HG03575 (cell line): Measurements from ENCODE around the gene SYCP2.
"Not testable (repeated sequence)": the region's sequence is repeated elsewhere in the genome, so short reads cannot be mapped to it uniquely, and the experiment has no call there.

Source experiments
- ATAC-seq: cut with Tn5 transposase; IDR thresholded peaks from one replicate; pipeline ENCODE4 v1.9.1; 2021; ENCODE audit not compliant: unreplicated experiment, insufficient number of reproducible peaks, low FRiP score; ENCODE audit errors: extremely low read depth

SYCP2 gene, protein sequence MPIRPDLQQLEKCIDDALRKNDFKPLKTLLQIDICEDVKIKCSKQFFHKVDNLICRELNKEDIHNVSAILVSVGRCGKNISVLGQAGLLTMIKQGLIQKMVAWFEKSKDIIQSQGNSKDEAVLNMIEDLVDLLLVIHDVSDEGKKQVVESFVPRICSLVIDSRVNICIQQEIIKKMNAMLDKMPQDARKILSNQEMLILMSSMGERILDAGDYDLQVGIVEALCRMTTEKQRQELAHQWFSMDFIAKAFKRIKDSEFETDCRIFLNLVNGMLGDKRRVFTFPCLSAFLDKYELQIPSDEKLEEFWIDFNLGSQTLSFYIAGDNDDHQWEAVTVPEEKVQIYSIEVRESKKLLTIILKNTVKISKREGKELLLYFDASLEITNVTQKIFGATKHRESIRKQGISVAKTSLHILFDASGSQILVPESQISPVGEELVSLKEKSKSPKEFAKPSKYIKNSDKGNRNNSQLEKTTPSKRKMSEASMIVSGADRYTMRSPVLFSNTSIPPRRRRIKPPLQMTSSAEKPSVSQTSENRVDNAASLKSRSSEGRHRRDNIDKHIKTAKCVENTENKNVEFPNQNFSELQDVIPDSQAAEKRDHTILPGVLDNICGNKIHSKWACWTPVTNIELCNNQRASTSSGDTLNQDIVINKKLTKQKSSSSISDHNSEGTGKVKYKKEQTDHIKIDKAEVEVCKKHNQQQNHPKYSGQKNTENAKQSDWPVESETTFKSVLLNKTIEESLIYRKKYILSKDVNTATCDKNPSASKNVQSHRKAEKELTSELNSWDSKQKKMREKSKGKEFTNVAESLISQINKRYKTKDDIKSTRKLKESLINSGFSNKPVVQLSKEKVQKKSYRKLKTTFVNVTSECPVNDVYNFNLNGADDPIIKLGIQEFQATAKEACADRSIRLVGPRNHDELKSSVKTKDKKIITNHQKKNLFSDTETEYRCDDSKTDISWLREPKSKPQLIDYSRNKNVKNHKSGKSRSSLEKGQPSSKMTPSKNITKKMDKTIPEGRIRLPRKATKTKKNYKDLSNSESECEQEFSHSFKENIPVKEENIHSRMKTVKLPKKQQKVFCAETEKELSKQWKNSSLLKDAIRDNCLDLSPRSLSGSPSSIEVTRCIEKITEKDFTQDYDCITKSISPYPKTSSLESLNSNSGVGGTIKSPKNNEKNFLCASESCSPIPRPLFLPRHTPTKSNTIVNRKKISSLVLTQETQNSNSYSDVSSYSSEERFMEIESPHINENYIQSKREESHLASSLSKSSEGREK (N-terminal part only)

DNA sequence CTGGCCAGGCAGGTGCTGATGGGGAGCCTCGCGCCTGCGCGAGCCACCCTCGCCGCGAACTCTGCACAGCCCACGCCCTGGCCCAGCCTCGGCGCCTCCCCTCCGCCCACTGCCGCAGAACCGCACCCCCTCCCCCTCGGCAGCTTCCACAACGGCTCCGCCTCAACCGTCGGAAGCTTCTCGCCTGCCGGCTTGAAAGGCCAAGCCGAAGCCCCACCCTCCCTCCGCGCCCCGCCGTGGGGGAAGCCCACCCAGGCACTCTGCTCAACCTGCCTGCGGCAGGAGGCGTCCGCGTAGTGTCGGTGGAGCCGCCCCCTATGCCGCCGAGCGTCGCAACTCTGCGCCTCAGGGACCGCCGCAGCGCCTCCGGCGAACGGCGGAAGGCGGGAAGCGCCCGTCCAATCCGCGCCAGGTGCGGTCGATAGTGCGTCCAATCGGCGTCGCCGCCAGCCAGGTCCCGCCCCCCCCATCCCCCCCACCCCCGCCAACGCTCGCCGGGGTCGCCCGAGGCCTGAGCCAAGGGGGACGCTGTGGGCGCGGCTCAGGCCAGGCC, at the start of gene SYCP2:
Gene SYCP2 (minus strand): TSS at position 342 of the 553 bp plus-strand sequence. CDS start 11,224 bp downstream, outside the sequence.
- ATAC-seq = no peak

DNA sequence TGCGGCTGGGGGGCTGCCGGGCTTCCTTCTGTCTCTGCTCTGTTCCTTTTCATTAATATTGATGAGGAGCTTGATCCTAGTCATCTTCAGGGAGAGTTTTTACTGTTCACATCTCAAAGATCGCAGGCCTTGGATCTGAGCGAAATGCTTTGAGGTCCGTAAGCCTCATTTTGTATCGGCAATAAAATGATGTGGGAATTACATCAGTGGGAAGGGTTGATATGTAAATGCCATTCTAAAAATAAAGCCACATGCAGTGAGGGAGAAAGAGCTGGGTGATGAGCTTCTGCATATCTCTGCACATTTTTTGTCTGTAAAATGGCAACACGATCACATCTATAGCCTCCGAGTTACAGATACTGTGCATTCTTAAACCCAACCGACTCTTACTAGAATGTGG, 49.6 kb upstream of the SYCP2 start:
- no peak for ATAC-seq

DNA sequence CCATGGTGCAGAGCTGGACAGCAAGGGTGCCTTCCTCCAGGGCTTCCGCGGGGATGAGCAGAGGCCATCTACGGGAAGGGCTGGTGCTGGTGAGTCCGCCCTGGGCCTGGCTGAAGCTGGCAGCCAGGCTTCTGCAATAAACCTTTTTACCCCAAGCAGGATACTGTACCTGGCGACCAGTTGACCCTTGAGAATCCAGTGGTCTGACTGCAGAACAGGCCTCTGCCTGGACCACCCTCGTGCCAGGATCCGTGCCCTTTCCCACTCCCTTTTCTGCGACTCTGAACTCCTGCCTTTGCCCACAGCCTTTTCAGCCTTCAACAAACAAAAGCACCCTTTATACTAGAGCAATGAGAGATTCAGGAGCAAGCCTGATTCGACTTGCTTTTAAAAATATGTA, 43.6 kb upstream of the SYCP2 start:
- no peak for ATAC-seq

DNA sequence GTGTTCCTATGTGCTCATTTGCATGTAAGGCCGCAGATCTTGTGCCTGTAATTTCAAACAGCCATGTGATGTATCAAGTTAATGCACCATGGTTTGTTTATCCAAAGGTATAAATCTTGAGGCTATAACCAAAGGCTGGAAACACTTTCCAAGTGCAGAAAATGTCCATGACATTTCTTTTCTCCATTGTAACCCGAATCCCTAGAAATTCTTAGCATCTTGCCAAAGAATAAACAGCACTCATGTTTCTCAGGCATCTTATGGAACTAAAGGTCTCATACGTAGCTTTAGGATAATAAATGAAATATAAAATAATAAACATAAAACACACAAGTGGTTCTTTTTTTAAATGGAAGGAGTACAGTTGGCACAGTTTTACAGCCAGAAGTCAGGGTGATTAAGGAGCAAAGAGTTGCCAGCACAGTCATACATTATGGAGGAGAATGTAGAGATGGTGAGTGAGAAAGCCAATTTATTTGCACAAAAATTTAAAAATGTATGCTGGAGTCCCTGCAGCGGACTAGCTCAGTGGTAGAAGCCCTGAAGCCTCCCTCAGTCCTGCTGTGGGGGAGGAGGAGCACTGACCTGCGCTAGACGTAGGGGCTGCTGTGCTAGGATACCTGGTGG, 42.8 kb upstream of the SYCP2 start:
- ATAC-seq = no peak

DNA sequence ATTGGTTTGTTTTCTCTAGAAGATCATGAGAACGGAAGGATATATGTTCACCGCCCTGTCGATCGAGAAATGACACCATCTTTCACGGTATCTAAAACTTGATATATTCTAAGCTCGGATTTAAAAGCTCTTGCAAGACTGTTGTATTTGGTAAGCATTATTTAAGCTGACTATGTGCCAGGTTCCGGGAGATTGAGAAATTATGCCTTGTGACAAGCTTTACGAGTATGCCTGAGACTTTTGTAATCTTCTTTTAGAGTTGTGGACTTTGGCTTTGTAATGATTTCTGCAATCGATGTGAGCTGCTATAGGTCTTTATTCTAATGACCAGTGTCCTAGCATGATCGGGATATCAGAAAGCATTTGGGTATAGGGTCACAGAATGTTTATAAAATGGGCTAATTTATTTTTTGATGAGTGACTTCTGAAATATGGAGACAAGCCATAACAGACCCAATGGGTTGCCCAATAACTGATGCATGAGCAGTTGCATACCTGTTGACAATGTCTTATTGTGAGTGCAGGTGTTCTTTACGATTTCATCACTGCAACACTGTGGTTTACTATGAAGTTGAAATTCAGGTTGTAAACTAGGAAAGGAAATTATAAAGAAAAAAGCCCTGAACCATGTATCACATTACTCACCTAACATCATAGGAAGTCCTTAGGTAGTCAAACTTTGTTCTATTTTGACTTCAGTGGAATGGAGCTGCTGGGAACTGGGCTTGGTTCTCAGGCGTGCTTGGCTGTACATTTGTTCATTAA, 38.8 kb upstream of the SYCP2 start:
- no peak for ATAC-seq

DNA sequence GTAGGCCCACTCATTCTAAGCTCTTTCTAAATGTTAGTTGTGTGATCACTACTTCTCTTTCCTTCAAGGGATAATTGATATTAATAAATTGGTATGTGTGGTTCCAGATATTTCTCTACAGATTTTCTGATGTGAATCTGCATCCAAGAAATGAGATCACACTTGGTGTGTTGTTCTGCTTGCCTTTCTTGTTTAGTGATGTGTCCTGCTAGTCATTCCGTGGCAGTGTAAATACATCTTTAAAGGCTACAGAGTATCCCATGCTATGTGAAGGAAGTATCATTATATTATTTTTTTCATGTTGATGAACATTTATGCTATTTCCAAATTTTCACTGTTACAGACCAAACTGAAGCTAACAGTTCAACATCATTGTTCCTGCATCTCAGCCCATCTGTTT, 38.0 kb upstream of the SYCP2 start:
- no peak for ATAC-seq

DNA sequence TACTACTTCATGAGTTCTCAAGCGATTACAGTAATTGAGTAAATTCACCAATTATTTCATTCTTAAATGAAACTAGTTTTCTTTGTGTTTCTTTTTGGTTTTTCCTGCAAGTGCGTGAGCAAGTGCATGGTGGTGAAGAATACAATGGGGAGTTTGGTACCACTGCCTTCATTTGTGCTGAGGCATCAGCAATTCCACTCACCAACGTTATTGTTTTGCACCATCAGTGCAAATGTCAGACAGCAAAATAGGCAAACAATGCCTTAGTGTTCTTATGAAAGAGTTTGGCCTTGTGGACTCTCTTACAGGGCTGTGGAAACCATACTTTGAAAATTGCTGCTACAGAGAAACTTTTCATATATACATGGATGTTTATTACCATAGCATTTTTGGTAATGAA, 33.0 kb upstream of the SYCP2 start:
- no peak for ATAC-seq

DNA sequence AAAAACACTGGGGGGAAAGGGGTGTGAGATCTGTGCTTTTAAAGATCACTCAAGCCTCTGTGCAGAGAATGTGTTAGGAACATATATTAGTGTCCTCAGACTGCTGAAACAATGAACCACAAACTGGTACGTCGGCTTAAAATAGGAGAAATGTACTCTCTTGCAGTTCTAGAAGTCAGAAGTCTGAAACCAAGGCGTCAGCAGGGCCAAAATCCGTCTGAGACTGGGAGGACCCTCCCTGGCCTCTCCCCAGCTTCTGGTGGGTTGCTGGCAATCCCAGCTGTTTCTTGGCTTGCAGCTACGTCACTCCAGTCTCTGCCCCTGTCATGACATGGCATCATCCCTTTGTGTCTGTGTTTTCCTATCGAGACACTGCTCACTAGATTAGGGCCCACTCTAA, 28.7 kb upstream of the SYCP2 start:
- no peak for ATAC-seq

DNA sequence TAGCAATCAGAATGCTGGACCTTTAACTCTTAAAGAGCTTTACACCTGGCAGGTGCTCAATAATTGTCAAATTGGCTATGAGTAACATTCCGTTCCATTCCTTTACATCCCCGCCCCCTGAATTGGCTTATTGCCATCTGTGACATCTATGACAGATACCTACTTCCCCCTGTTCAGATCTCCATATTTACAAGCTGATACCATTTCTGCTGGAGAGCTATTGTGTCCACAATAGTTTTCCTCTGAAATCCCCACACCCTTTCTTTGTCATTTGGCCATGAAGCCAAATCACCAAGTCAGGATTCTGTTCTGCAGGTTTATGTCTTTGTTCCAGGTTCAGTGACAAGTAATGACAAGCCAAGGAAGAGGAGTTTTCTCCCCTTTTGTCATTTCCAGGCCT, 28.0 kb upstream of the SYCP2 start:
- ATAC-seq = no peak

DNA sequence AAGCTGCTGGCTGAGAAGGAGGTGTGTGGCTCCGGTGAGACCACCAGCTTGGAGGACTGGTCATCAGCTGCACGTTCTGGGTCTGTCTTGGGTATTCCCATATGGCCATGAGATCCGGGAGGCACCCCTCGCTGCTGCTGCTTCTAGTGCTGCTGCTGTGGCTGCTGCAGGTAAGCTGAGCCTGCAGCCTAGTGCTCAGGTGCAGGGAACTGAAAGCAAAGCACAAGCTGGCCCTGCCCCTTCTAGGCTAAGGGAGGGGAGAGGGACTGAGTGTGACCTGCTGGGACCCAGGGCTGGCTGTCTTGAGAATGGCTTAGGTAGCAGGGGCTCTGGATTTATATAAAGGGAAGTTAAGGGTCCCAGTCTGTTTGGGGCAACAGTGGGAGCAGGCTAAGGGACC, 25.2 kb upstream of the SYCP2 start:
- no peak for ATAC-seq

DNA sequence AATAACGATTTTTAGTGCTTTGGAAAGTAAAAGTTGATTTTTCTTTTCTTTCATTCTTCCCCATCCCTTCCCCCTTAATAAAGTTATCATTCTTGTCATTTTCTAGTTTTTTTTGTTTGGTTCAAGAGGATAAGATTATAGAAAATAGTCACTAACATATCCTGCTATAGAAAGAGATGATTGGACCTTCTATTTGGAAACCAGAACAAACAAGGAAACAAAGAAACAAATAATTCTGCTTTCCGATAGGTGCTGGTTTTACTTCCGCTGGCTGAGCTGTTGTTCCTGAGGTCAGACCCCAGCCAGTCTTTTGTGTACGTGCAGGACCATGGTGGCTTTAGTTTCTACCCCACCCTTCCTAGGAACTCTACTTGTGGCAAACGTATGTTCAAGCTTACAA, 24.7 kb upstream of the SYCP2 start, which contains the start of gene CDH26:
Gene CDH26 (plus strand): TSS at position 301 of the 400 bp plus-strand sequence. CDS start 304 bp downstream, outside the sequence.
- ATAC-seq = no peak

DNA sequence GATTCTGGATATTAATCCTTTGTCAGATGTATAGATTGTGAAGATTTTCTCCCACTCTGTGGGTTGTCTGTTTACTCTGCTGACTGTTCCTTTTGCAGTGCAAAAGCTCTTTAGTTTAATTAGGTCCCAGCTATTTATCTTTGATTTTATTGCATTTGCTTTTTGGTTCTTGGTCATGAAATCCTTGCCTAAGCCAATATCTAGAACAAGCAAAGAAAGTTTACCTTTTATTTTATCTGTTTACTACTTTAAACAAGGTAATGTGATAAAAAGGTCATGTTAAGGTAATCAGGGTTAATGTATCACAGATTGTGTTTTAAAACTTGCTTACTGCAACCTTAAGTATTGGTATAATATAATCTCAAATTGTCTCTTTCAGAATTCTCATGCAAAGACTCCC, 24.1 kb upstream of the SYCP2 start:
- not testable (repeated sequence) for ATAC-seq

DNA sequence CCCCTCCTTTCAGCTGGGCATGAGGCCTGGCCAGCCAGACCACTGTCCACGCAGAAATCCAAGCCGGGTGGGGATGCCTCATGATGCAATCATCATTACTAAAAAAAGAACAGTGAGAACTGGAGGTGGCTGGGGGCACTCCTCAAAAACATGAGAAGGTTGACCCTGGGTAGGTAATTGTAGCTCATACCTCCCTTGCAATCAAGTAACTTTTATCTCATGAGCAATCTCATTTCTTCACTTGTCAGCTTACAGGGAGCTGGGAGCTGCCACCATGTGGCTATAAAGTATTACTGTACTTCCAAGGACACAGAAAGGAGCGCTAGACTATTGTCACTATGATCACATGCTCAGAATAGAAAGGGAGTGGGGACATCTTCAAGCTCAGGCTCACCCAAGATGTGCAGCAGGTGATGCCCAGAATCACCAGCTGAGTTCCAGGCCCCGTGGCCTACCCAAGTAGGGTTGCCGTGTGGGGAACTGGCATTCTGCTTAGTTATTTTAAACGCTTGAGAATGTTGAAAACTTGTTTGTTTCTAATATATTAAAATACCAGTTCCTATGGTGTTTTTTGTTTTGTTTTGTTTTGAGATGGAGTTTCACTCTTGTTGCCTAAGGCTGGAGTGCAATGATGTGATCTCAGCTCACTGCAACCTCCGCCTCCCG, 21.8 kb upstream of the SYCP2 start:
- no peak for ATAC-seq

DNA sequence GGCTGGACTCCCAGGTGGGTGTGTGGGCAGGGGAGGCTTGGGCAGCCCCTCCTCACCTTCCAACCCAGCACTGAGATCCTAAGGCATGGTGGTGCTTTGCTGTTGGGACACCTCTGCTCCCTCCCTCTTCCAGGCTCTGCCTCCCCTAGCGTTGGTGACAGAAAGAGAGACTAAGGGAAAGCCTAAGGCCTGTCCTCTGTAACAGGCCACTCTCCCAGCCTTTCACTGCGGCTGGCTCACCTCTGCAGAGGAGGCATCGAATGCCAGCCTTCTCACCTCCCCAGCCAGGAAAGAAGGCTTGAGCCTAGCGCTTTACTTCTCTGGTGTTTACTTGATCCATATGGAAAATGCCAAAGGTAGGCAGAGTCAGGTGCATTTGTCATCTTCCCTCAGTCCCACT, 21.3 kb upstream of the SYCP2 start:
- ATAC-seq = no peak

DNA sequence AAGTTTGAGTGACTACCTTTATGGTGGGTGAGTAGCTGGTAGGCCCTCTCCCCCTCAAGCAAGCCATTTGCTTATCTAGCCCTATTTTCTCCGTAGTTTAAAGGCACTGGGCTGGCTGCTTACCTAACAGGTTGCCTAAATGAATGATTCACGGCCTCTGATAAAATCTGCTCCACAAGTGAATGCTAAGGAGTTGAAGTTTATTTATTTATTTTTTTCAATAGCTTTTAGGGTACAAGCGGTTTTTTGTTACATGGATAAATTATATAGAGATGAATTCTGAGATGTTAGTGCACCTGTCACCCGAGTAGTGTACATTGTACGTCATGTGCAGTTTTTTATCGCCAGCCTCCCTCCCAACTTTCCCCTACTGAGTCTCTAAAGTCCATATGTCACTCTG, 16.5 kb upstream of the SYCP2 start:
- ATAC-seq = no peak

DNA sequence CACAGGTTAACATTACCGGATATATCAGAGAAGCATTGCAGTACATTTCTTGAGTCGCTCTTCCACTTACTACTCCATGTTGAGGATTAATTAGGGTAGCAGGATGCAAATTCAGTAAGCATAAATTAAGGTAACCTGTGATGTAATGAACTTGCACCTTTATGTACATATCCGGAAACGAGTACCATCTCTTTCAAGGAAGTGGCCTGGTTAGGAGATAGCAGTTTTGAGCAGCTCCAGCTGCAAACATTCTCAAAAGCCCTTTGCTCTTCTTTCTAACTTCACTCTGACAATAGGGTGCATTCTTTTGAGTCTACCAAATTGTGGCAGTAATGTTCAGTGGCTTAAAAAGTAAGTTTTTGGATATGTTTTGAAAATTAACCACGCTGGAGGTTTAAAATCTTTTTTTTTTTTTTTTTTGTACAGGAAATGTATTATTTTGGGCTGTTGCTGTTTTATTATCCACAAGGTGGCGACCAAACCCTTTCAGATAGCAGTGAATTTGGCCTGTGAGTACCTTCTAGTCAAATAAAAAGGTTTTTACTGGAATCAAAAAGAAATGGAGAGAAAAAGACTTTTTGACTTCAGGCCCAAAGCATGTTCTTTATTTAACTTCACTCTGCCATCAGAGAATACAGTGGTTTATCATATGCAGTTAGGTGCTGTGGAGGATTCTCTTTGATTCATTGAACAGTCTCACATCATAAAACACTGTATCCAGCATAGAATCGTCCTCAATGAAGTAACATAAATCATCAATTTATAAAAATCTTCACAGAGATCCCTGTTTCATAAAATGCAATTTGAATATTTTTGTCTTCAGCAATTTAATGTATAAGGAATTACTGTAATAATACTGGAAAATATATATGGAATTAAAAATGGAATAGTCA, 15.6 kb upstream of the SYCP2 start:
- ATAC-seq = no peak
